Measurements from ENCODE around the gene FCMR.

GRCh38 chr1:206946261-206946660 lies 24.5 kb upstream of the FCMR start, which contains the start of gene PIGR:
- TF ChIP-seq CTCF (IDR thresholded peaks at IDR 0.05) (no peak), POLR2A (IDR thresholded peaks at IDR 0.05) (no peak)

Measured in tibial nerve (tissue), 3 donors.